Adipose tissue (tissue), 3 donors: ENCODE measurements around the gene NPRL2. TPM values are rescaled to one million over a fixed set of nuclear protein-coding genes. Genes with fewer than 3 reads are reported as not detected.

Experiments
- H3K27ac ChIP-seq: one replicate; pipeline ENCODE4 v1.5.1; 2013; ENCODE audit warnings: low read depth, low read length
- WGBS, 3 donors: extraction: QIAGEN DNeasy Blood & Tissue Kit; methylation state at CpG; one replicate each; pipeline ENCODE4 v1.1.7; 2013; 5-methylcytosine and 5-hydroxymethylcytosine counted together
- polyA plus RNA-seq, 3 donors: library from polyadenylated mRNA; stranded (reverse); fragments of 200-250 nt; gene quantifications; one replicate each; pipeline ENCODE4 v1.2.3, GENCODE V29; 2013
- donor health status: healthy with polysubstance abuse.
- donor health status: Bipolar disorder and iron deficiency.
- donor health status: healthy.

The NPRL2 gene
- polyA plus RNA-seq, 3 donors = 13.1 to 23.9 (median 14.5) TPM

GRCh38 chr3:50355829-50356552, 5.4 kb upstream of the NPRL2 start:
- 45 to 65% (median 62%) methylated on average over 5 of the region's 5 CpGs for WGBS, 3 donors
- no peak overlapping the region for H3K27ac ChIP-seq

- H3K27ac ChIP-seq = no peak overlapping the region
- WGBS, 3 donors = 84 to 89% (median 86%) methylated on average over 7 of the region's 7 CpGs
Measured at GRCh38 chr3:50354850-50355249, 4.3 kb upstream of the NPRL2 start.

GRCh38 chr3:50354186-50354764, 3.7 kb upstream of the NPRL2 start:
- 76 to 85% (median 84%) methylated on average over 5 of the region's 5 CpGs for WGBS, 3 donors
- no peak overlapping the region for H3K27ac ChIP-seq

- no peak overlapping the region for H3K27ac ChIP-seq
- 79 to 82% (median 81%) methylated on average over 12 of the region's 12 CpGs for WGBS, 3 donors
Measured at GRCh38 chr3:50353245-50354004, 2.9 kb upstream of the NPRL2 start.

- no peak overlapping the region for H3K27ac ChIP-seq
Measured at GRCh38 chr3:50352781-50353180, 2.2 kb upstream of the NPRL2 start.

GRCh38 chr3:50351323-50351697, 735 bp upstream of the NPRL2 start:
- H3K27ac ChIP-seq = no peak overlapping the region
- WGBS, 3 donors = 27 to 63% (median 47%) methylated on average over 11 of the region's 11 CpGs

More at GRCh38 chr3:50352781-50353180, 2.2 kb upstream of the NPRL2 start:
- WGBS, 3 donors = 20 to 43% (median 39%) methylated on average over 2 of the region's 2 CpGs

GRCh38 chr3:50350213-50350526, 405 bp downstream of the NPRL2 start:
- 2 to 6% (median 4%) methylated on average over 7 of the region's 7 CpGs for WGBS, 3 donors
- H3K27ac ChIP-seq = no peak overlapping the region

GRCh38 chr3:50347187-50347813, 3.3 kb downstream of the NPRL2 start:
- WGBS, 3 donors = 28% methylated on average over 14 of the region's 14 CpGs
- no peak overlapping the region for H3K27ac ChIP-seq

GRCh38 chr3:50345586-50346234, 4.9 kb downstream of the NPRL2 start, which contains the start of gene ZMYND10:
Gene ZMYND10, minus strand, starts transcription at chr3:50345732. Its CDS starts 153 bp downstream, at chr3:50345579.
- H3K27ac ChIP-seq = no peak within 1 kb of the TSS
- 9 to 16% (median 11%) methylated on average over 43 to 45 of the region's 45 CpGs for WGBS, 3 donors

GRCh38 chr3:50345008-50345407, 5.6 kb downstream of the NPRL2 start:
- 71 to 84% (median 76%) methylated on average over 8 of the region's 8 CpGs for WGBS, 3 donors
- no peak overlapping the region for H3K27ac ChIP-seq

GRCh38 chr3:50342813-50343633, 7.6 kb downstream of the NPRL2 start:
- no peak overlapping the region for H3K27ac ChIP-seq
- 84 to 86% (median 85%) methylated on average over 13 of the region's 13 CpGs for WGBS, 3 donors

- H3K27ac ChIP-seq = no peak overlapping the region
- WGBS, 3 donors = 82 to 83% (median 83%) methylated on average over 13 of the region's 13 CpGs
Measured at GRCh38 chr3:50341996-50342650, 8.5 kb downstream of the NPRL2 start.

- WGBS, 3 donors = 82 to 90% (median 84%) methylated on average over 9 of the region's 9 CpGs
- no peak overlapping the region for H3K27ac ChIP-seq
Measured at GRCh38 chr3:50341537-50341936, 9.0 kb downstream of the NPRL2 start.

GRCh38 chr3:50340448-50341329, 9.9 kb downstream of the NPRL2 start, which contains the start of gene RASSF1:
Gene RASSF1, minus strand, starts transcription at chr3:50340836. Its CDS starts 31 bp downstream, at chr3:50340805.
- WGBS, 3 donors = 1 to 15% (median 1%) methylated on average over 66 to 85 of the region's 85 CpGs
- peak within 1 kb of the TSS; percentile 47 for H3K27ac ChIP-seq

GRCh38 chr3:50340147-50340447, 10.5 kb downstream of the NPRL2 start:
- peak overlapping the region; percentile 47 for H3K27ac ChIP-seq
- WGBS, 3 donors = 9 to 58% (median 22%) methylated on average over 9 of the region's 9 CpGs

GRCh38 chr3:50339485-50340146, 11.0 kb downstream of the NPRL2 start:
- peak overlapping the region; percentile 36 for H3K27ac ChIP-seq
- 51 to 88% (median 69%) methylated on average over 14 of the region's 14 CpGs for WGBS, 3 donors
